ENCODE results near the gene GPR179. TPM values are rescaled to one million over a fixed set of nuclear protein-coding genes. Genes with fewer than 3 reads are reported as not detected.

Gene GPR179
- total RNA-seq, 2 experiments from 2014 or later = not detected

GRCh38 chr17:38354466-38354865 lies 10.7 kb upstream of the GPR179 start:
- H3K36me3 Mint-ChIP-seq (ENCODE audit: low read depth) = no peaks in the 10 kb centered on the region
- ChIA-PET CTCF (interaction anchor here (0.7 to 2.9 kb wide), 6 partner anchors 9 to 69 kb away, joined by 4 to 8 read pairs (median 5); no protein-coding TSS in a partner anchor), POLR2A (interaction anchor here (0.6 kb wide), 1 partner anchor 9 kb away, joined by 3 read pairs; no protein-coding TSS in a partner anchor)
- peaks cover 44% of the 10 kb centered on the region for H3K4me1 Mint-ChIP-seq
- no peak overlapping the region for H3K27ac Mint-ChIP-seq
- no peaks in the 10 kb centered on the region for H3K27me3 Mint-ChIP-seq
- DNase-seq = no peak
- H3K9me3 Mint-ChIP-seq = no peaks in the 10 kb centered on the region
- no peak overlapping the region for H3K4me3 Mint-ChIP-seq

- Mint-ChIP-seq H3K4me3 (peak overlapping the region; percentile 66), H3K36me3 (ENCODE audit: low read depth) (no peaks in the 10 kb centered on the region), H3K27ac (no peak overlapping the region), H3K27me3 (no peaks in the 10 kb centered on the region), H3K9me3 (no peaks in the 10 kb centered on the region), H3K4me1 (peaks cover 47% of the 10 kb centered on the region)
- POLR2A ChIA-PET = no interaction called here
- CTCF ChIA-PET = interaction anchor here (1.1 to 2.9 kb wide), 2 partner anchors 12 to 70 kb away, joined by 5 to 8 read pairs; no protein-coding TSS in a partner anchor
- DNase-seq = no peak
Observed at GRCh38 chr17:38353668-38354067, 9.9 kb upstream of the GPR179 start.

- ChIA-PET CTCF (interaction anchor here (0.8 to 2.9 kb wide), 4 partner anchors 13 to 205 kb away, joined by 3 to 8 read pairs (median 5); no protein-coding TSS in a partner anchor), POLR2A (interaction anchor here (0.8 kb wide), 1 partner anchor 36 kb away, joined by 7 read pairs; no protein-coding TSS in a partner anchor)
- no peaks in the 10 kb centered on the region for H3K9me3 Mint-ChIP-seq
- peak overlapping the region; percentile 66 for H3K4me3 Mint-ChIP-seq
- no peaks in the 10 kb centered on the region for H3K27me3 Mint-ChIP-seq
- peaks cover 47% of the 10 kb centered on the region for H3K4me1 Mint-ChIP-seq
- no peaks in the 10 kb centered on the region for H3K36me3 Mint-ChIP-seq (ENCODE audit: low read depth)
- DNase-seq = no peak
- H3K27ac Mint-ChIP-seq = peak overlapping the region; percentile 54
Observed at GRCh38 chr17:38353086-38353604, 9.4 kb upstream of the GPR179 start.

- CTCF ChIA-PET = interaction anchor here (0.8 to 1.7 kb wide), 4 partner anchors 9 to 206 kb away, joined by 3 to 6 read pairs (median 4); no protein-coding TSS in a partner anchor
Observed at GRCh38 chr17:38352245-38353085, 8.7 kb upstream of the GPR179 start.

GRCh38 chr17:38351412-38352222 lies 7.9 kb upstream of the GPR179 start, which contains the start of gene SOCS7:
SOCS7 (plus strand) TSS chr17:38351844; CDS start chr17:38352053, 209 bp downstream.
- Mint-ChIP-seq H3K36me3 (ENCODE audit: low read depth) (no peaks in the 10 kb centered on the region), H3K4me1 (peaks cover 39% of the 10 kb centered on the region)
- DNase-seq = peak; percentile 92

More at GRCh38 chr17:38352245-38353085, 8.7 kb upstream of the GPR179 start:
- POLR2A ChIA-PET = interaction anchor here (0.8 kb wide), 1 partner anchor 37 kb away, joined by 7 read pairs; no protein-coding TSS in a partner anchor
- H3K4me3 Mint-ChIP-seq = peak overlapping the region; percentile 66
- H3K4me1 Mint-ChIP-seq = peaks cover 46% of the 10 kb centered on the region
- H3K36me3 Mint-ChIP-seq (ENCODE audit: low read depth) = no peaks in the 10 kb centered on the region
- H3K27ac Mint-ChIP-seq = peak overlapping the region; percentile 54
- H3K27me3 Mint-ChIP-seq = no peaks in the 10 kb centered on the region
- peak; percentile 8 for DNase-seq
- H3K9me3 Mint-ChIP-seq = no peaks in the 10 kb centered on the region

GRCh38 chr17:38350035-38350434 lies 6.3 kb upstream of the GPR179 start:
- Mint-ChIP-seq H3K9me3 (no peaks in the 10 kb centered on the region), H3K4me1 (peaks cover 35% of the 10 kb centered on the region), H3K27me3 (no peaks in the 10 kb centered on the region), H3K27ac (no peak overlapping the region), H3K36me3 (ENCODE audit: low read depth) (no peaks in the 10 kb centered on the region), H3K4me3 (no peak overlapping the region)
- DNase-seq = no peak
- ChIA-PET POLR2A (no interaction called here), CTCF (interaction anchor here (0.8 to 3.6 kb wide), 13 partner anchors 9 to 160 kb away, joined by 3 to 34 read pairs (median 10); no protein-coding TSS in a partner anchor)

More at GRCh38 chr17:38351412-38352222, 7.9 kb upstream of the GPR179 start, which contains the start of gene SOCS7:
- no peaks in the 10 kb centered on the region for H3K9me3 Mint-ChIP-seq
- POLR2A ChIA-PET = no interaction called here
- CTCF ChIA-PET = interaction anchor here (1.1 to 1.7 kb wide), 3 partner anchors 9 to 63 kb away, joined by 3 to 6 read pairs (median 4); no protein-coding TSS in a partner anchor
- H3K27ac Mint-ChIP-seq = peak within 1 kb of the TSS; percentile 98
- peak within 1 kb of the TSS; percentile 84 for H3K4me3 Mint-ChIP-seq
- no peaks in the 10 kb centered on the region for H3K27me3 Mint-ChIP-seq

GRCh38 chr17:38349097-38349730 lies 5.5 kb upstream of the GPR179 start:
- H3K27ac Mint-ChIP-seq = no peak overlapping the region
- ChIA-PET CTCF (interaction anchor here (0.5 to 3.6 kb wide), 21 partner anchors 10 to 1819 kb away, joined by 3 to 34 read pairs (median 4); no protein-coding TSS in a partner anchor), POLR2A (no interaction called here)
- no peaks in the 10 kb centered on the region for H3K36me3 Mint-ChIP-seq (ENCODE audit: low read depth)
- no peak overlapping the region for H3K4me3 Mint-ChIP-seq
- peak; percentile 90 for DNase-seq
- H3K9me3 Mint-ChIP-seq = no peaks in the 10 kb centered on the region
- H3K4me1 Mint-ChIP-seq = peaks cover 28% of the 10 kb centered on the region
- no peaks in the 10 kb centered on the region for H3K27me3 Mint-ChIP-seq

- DNase-seq = no peak
- ChIA-PET CTCF (no interaction called here), POLR2A (no interaction called here)
- Mint-ChIP-seq H3K27ac (no peak overlapping the region), H3K27me3 (no peaks in the 10 kb centered on the region), H3K9me3 (no peaks in the 10 kb centered on the region), H3K4me1 (peaks cover 7% of the 10 kb centered on the region), H3K4me3 (no peak overlapping the region), H3K36me3 (ENCODE audit: low read depth) (no peaks in the 10 kb centered on the region)
Observed at GRCh38 chr17:38345743-38346142, 2.0 kb upstream of the GPR179 start.

- Mint-ChIP-seq H3K36me3 (ENCODE audit: low read depth) (no peaks in the 10 kb centered on the region), H3K4me1 (peaks cover 3% of the 10 kb centered on the region), H3K27me3 (no peaks in the 10 kb centered on the region), H3K9me3 (no peaks in the 10 kb centered on the region), H3K4me3 (no peak overlapping the region), H3K27ac (no peak overlapping the region)
- ChIA-PET POLR2A (no interaction called here), CTCF (interaction anchor here (1.1 kb wide), 2 partner anchors 10 to 11 kb away, joined by 3 to 4 read pairs; no protein-coding TSS in a partner anchor)
- DNase-seq = no peak
Observed at GRCh38 chr17:38344420-38344745, 627 bp upstream of the GPR179 start.

GRCh38 chr17:38342886-38343607 lies 709 bp downstream of the GPR179 start:
- no peak for DNase-seq
- no peaks in the 10 kb centered on the region for H3K9me3 Mint-ChIP-seq
- no peaks in the 10 kb centered on the region for H3K4me1 Mint-ChIP-seq
- no peak overlapping the region for H3K27ac Mint-ChIP-seq
- no peaks in the 10 kb centered on the region for H3K27me3 Mint-ChIP-seq
- no peak overlapping the region for H3K4me3 Mint-ChIP-seq
- H3K36me3 Mint-ChIP-seq (ENCODE audit: low read depth) = no peaks in the 10 kb centered on the region
- ChIA-PET CTCF (interaction anchor here (0.6 kb wide), 1 partner anchor 26 kb away, joined by 3 read pairs; no protein-coding TSS in a partner anchor), POLR2A (no interaction called here)

- POLR2A ChIA-PET = no interaction called here
- H3K27me3 Mint-ChIP-seq = no peaks in the 10 kb centered on the region
- CTCF ChIA-PET = interaction anchor here (1.4 to 3.6 kb wide), 3 partner anchors 8 to 20 kb away, joined by 3 to 18 read pairs (median 4); no protein-coding TSS in a partner anchor
- H3K36me3 Mint-ChIP-seq (ENCODE audit: low read depth) = no peaks in the 10 kb centered on the region
- DNase-seq = no peak
- H3K27ac Mint-ChIP-seq = no peak overlapping the region
- no peaks in the 10 kb centered on the region for H3K4me1 Mint-ChIP-seq
- H3K9me3 Mint-ChIP-seq = no peaks in the 10 kb centered on the region
- no peak overlapping the region for H3K4me3 Mint-ChIP-seq
Observed at GRCh38 chr17:38341035-38341721, 2.6 kb downstream of the GPR179 start.
